ENCODE results near the gene ADAMTS12.

DNA sequence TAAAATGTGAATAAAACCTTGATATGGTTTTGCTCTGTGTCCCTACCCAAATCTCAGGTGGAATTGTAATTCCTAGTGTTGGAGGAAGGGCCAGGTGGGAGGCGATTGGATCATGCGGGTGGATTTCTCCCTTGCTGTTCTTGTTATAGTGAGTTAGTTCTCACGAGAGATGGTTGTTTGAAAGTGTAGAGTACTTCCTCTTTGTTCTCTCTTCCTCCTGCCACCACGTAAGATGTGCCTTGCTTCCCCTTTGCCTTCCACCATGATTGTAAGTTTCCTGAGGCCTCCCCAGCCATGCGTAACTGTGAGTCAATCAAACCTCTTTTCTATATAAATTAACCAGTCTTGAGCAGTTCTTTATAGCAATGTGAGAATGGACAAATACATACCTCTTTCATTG lies 416.1 kb downstream of the ADAMTS12 start:
- TF ChIP-seq CTCF (IDR thresholded peaks at IDR 0.05; ENCODE audit: low read depth, low read length, missing input control) (no peak), TAF1 (conservative IDR thresholded peaks at IDR 0.05) (no peak), HNF4G (IDR thresholded peaks at IDR 0.05) (no peak), SP1 (IDR thresholded peaks at IDR 0.05) (no peak), RAD21 (IDR thresholded peaks at IDR 0.05) (no peak), EGR1 (IDR thresholded peaks at IDR 0.05; ENCODE audit: low read depth in 2 of 2) (no peak), HNF4A (conservative IDR thresholded peaks at IDR 0.05) (no peak)
- TF ChIP-seq, protein P1, sequence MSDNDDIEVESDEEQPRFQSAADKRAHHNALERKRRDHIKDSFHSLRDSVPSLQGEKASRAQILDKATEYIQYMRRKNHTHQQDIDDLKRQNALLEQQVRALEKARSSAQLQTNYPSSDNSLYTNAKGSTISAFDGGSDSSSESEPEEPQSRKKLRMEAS (IDR thresholded peaks at IDR 0.05), result no peak
- TF ChIP-seq, protein P2, sequence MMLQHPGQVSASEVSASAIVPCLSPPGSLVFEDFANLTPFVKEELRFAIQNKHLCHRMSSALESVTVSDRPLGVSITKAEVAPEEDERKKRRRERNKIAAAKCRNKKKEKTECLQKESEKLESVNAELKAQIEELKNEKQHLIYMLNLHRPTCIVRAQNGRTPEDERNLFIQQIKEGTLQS (IDR thresholded peaks at IDR 0.05), result no peak
- TF ChIP-seq, protein P3, sequence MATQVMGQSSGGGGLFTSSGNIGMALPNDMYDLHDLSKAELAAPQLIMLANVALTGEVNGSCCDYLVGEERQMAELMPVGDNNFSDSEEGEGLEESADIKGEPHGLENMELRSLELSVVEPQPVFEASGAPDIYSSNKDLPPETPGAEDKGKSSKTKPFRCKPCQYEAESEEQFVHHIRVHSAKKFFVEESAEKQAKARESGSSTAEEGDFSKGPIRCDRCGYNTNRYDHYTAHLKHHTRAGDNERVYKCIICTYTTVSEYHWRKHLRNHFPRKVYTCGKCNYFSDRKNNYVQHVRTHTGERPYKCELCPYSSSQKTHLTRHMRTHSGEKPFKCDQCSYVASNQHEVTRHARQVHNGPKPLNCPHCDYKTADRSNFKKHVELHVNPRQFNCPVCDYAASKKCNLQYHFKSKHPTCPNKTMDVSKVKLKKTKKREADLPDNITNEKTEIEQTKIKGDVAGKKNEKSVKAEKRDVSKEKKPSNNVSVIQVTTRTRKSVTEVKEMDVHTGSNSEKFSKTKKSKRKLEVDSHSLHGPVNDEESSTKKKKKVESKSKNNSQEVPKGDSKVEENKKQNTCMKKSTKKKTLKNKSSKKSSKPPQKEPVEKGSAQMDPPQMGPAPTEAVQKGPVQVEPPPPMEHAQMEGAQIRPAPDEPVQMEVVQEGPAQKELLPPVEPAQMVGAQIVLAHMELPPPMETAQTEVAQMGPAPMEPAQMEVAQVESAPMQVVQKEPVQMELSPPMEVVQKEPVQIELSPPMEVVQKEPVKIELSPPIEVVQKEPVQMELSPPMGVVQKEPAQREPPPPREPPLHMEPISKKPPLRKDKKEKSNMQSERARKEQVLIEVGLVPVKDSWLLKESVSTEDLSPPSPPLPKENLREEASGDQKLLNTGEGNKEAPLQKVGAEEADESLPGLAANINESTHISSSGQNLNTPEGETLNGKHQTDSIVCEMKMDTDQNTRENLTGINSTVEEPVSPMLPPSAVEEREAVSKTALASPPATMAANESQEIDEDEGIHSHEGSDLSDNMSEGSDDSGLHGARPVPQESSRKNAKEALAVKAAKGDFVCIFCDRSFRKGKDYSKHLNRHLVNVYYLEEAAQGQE (IDR thresholded peaks at IDR 0.05), result no peak

All from liver (tissue), 3 donors.